Endodermal cell (in vitro differentiated cells): Measurements from ENCODE around the gene NCBP3. TPM values are rescaled to one million over a fixed set of nuclear protein-coding genes. Genes with fewer than 3 reads are reported as not detected.

Source experiments
- DNase-seq: peaks from one replicate; pipeline ENCODE4 v3.0.0-alpha.2; 2017
- H3K27ac ChIP-seq: 2 replicates; pipeline ENCODE4 v1.5.1; 2013; ENCODE audit warnings: mild to moderate bottlenecking, low read depth, low read length, moderate library complexity
- H3K27me3 ChIP-seq: 2 replicates; pipeline ENCODE4 v1.6.1; 2013; ENCODE audit warnings: mild to moderate bottlenecking, low read length, moderate library complexity; ENCODE audit not compliant: insufficient read depth, control insufficient read depth, poor library complexity, severe bottlenecking
- H3K36me3 ChIP-seq: 2 replicates; pipeline ENCODE4 v1.7.0; 2013; ENCODE audit warnings: mild to moderate bottlenecking, low read length, moderate library complexity; ENCODE audit not compliant: control insufficient read depth, insufficient read depth
- H3K4me1 ChIP-seq: one replicate; pipeline ENCODE4 v1.7.0; 2013; ENCODE audit warnings: low read length; ENCODE audit not compliant: control insufficient read depth, insufficient read depth
- H3K4me3 ChIP-seq: 2 replicates; pipeline ENCODE4 v1.5.1; 2013; ENCODE audit warnings: mild to moderate bottlenecking, low read length, moderate library complexity
- H3K9ac ChIP-seq: 2 replicates; pipeline ENCODE4 v1.6.1; 2013; ENCODE audit warnings: mild to moderate bottlenecking, low read length, moderate library complexity; ENCODE audit not compliant: poor library complexity, severe bottlenecking; ENCODE audit errors: extremely low read depth
- H3K9me3 ChIP-seq: 2 replicates; pipeline ENCODE4 v1.6.1; 2013; ENCODE audit warnings: mild to moderate bottlenecking, low read length, moderate library complexity; ENCODE audit not compliant: control insufficient read depth
- H3K27ac Mint-ChIP-seq: 2 replicates; pipeline ENCODE4 v1.8.0; 2020; ENCODE audit warnings: mixed read lengths
- H3K27me3 Mint-ChIP-seq: 2 replicates; pipeline ENCODE4 v1.8.0; 2021; ENCODE audit warnings: mild to moderate bottlenecking, mixed read lengths; ENCODE audit not compliant: insufficient read depth
- H3K36me3 Mint-ChIP-seq: 2 replicates; pipeline ENCODE4 v1.8.0; 2020; ENCODE audit warnings: low read depth, mixed read lengths
- H3K4me1 Mint-ChIP-seq: 2 replicates; pipeline ENCODE4 v1.8.0; 2020; ENCODE audit warnings: mixed read lengths
- H3K4me3 Mint-ChIP-seq: 2 replicates; pipeline ENCODE4 v1.8.0; 2020; ENCODE audit warnings: mild to moderate bottlenecking, moderate library complexity, mixed read lengths
- H3K9me3 Mint-ChIP-seq: 2 replicates; pipeline ENCODE4 v1.8.0; 2020; ENCODE audit warnings: mild to moderate bottlenecking, mixed read lengths
- WGBS, 2 experiments: methylation state at CpG; one replicate each; pipeline versions ENCODE4 v1.1.5 to v1.1.7; 2013; ENCODE audit warnings: missing lambda C conversion rate in 2 of 2, mixed read lengths in 1 of 2; ENCODE audit not compliant: insufficient coverage in 1 of 2, insufficient read length in 1 of 2; 5-methylcytosine and 5-hydroxymethylcytosine counted together
- total RNA-seq, 2 donors: library from RNA; stranded (reverse); fragmentation: NEBNext Ultra II Directional in 1 of 2; extraction: Animal tissue kit (Norgen Biotek cat#: 25700) in 1 of 2; gene quantifications; 2 replicates in 1 of 2; 3 replicates in 1 of 2; pipeline ENCODE4 v1.2.1, GENCODE V29; 2021
- TF ChIP-seq, protein P1 (sequence below): fragments of 200-600 bp; sonication (generic); conservative IDR thresholded peaks from 2 replicates; pipeline ENCODE4 v1.5.0; 2021; ENCODE audit warnings: antibody characterized with exemption, mild to moderate bottlenecking

The NCBP3 gene
- total RNA-seq, 2 donors from 2014 or later, result 74.5 to 75.9 TPM

DNA sequence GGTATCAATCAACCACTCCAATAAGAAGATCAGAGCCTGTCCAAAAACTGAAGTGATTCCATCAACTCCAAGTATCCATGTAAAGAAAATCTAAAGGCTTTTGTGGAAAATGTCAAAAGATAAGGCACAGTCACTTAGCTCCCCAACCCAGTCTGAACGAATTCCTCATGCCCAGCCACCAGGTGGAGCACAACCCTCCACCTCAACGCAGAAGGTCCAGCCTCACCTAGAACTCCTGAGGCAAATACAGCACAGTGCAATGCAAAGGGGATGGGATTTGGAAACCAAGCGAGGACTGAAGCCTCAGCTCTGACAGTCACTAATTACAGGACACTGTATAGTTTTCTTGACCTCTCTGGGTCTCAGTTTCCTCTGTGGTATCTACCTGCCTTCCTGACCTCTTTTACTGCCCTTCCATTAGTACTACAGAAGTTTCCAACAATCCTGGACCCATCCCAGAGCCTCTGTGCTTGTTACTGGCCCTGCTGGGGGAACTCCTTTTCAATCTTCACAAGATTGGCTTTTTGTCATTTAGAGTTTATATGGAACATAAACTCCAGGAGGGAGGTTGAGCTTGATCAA, 2.0 kb downstream of the NCBP3 start:
- H3K36me3 ChIP-seq, result peaks cover 44% of the 10 kb centered on the region
- Mint-ChIP-seq H3K9me3 (no peaks in the 10 kb centered on the region), H3K27me3 (no peaks in the 10 kb centered on the region), H3K4me1 (peaks cover 10% of the 10 kb centered on the region), H3K4me3 (peak overlapping the region; percentile 98), H3K27ac (peak overlapping the region; percentile 69), H3K36me3 (peaks cover 41% of the 10 kb centered on the region)
- DNase-seq, result peak; percentile 92
- TF ChIP-seq, protein P1, sequence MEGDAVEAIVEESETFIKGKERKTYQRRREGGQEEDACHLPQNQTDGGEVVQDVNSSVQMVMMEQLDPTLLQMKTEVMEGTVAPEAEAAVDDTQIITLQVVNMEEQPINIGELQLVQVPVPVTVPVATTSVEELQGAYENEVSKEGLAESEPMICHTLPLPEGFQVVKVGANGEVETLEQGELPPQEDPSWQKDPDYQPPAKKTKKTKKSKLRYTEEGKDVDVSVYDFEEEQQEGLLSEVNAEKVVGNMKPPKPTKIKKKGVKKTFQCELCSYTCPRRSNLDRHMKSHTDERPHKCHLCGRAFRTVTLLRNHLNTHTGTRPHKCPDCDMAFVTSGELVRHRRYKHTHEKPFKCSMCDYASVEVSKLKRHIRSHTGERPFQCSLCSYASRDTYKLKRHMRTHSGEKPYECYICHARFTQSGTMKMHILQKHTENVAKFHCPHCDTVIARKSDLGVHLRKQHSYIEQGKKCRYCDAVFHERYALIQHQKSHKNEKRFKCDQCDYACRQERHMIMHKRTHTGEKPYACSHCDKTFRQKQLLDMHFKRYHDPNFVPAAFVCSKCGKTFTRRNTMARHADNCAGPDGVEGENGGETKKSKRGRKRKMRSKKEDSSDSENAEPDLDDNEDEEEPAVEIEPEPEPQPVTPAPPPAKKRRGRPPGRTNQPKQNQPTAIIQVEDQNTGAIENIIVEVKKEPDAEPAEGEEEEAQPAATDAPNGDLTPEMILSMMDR, result peak; percentile 89
- H3K9me3 ChIP-seq, result no peaks in the 10 kb centered on the region
- H3K27me3 ChIP-seq, result no peaks in the 10 kb centered on the region
- no peak overlapping the region for H3K4me3 ChIP-seq
- no peak overlapping the region for H3K9ac ChIP-seq
- peaks cover 5% of the 10 kb centered on the region for H3K4me1 ChIP-seq
- WGBS, 2 experiments, result 48 to 89% methylated on average over 1 to 3 of the region's 3 CpGs
- no peak overlapping the region for H3K27ac ChIP-seq

DNA sequence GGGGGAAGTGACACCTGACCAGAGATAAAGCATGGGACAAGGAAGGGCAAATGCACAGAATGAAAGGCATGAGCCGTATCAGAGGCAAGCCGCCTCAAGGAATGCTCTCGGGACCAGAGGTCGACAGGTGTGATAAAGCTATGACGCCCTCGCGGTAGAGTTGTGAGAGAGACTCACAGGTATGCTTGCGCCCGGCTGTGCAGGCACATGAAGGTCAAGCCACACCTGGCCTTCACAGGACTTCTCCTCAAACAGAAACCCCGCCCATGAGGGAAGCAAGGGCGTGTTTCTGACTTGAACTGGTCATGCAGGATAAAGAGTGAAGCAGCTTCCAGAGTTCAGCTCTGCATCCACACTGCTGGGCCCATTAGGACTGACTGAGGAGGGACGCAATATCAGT, 7.8 kb downstream of the NCBP3 start:
- H3K9me3 ChIP-seq, result no peaks in the 10 kb centered on the region
- no peak for DNase-seq
- Mint-ChIP-seq H3K9me3 (no peaks in the 10 kb centered on the region), H3K4me1 (no peaks in the 10 kb centered on the region), H3K4me3 (no peak overlapping the region), H3K27ac (peak overlapping the region; percentile 71), H3K27me3 (no peaks in the 10 kb centered on the region), H3K36me3 (peaks cover 77% of the 10 kb centered on the region)
- WGBS, 2 experiments, result 89 to 95% methylated on average over 8 to 12 of the region's 12 CpGs
- H3K36me3 ChIP-seq, result peaks cover 79% of the 10 kb centered on the region
- H3K27me3 ChIP-seq, result no peaks in the 10 kb centered on the region
- TF ChIP-seq, protein P1, result no peak
- no peak overlapping the region for H3K9ac ChIP-seq
- no peak overlapping the region for H3K27ac ChIP-seq
- no peak overlapping the region for H3K4me3 ChIP-seq
- H3K4me1 ChIP-seq, result no peaks in the 10 kb centered on the region

GRCh38 chr17:3836551-3836950, 9.5 kb downstream of the NCBP3 start:
- Histone ChIP-seq H3K4me3 (no peak overlapping the region), H3K9ac (no peak overlapping the region), H3K27me3 (no peaks in the 10 kb centered on the region), H3K27ac (no peak overlapping the region), H3K4me1 (no peaks in the 10 kb centered on the region), H3K36me3 (peaks cover 72% of the 10 kb centered on the region), H3K9me3 (no peaks in the 10 kb centered on the region)
- Mint-ChIP-seq H3K4me3 (no peak overlapping the region), H3K9me3 (no peaks in the 10 kb centered on the region), H3K27ac (no peak overlapping the region), H3K4me1 (no peaks in the 10 kb centered on the region), H3K36me3 (peaks cover 72% of the 10 kb centered on the region), H3K27me3 (no peaks in the 10 kb centered on the region)
- TF ChIP-seq, protein P1, result no peak
- WGBS, 2 experiments, result 93 to 96% methylated on average over 6 to 10 of the region's 10 CpGs
- no peak for DNase-seq
